IPS-18a (cell line): ENCODE measurements around the gene FCHSD1.
A peak's percentile ranks its signal among the peaks of the same experiment; 100 is the strongest.

Experiments
- H3K27ac ChIP-seq: one replicate; pipeline ENCODE4 v1.5.1; 2013; ENCODE audit warnings: low read length
- H3K27me3 ChIP-seq: one replicate; pipeline ENCODE4 v1.6.1; 2013; ENCODE audit warnings: mild to moderate bottlenecking, low read length; ENCODE audit not compliant: control insufficient read depth, insufficient read depth
- H3K36me3 ChIP-seq: one replicate; pipeline ENCODE4 v1.6.1; 2013; ENCODE audit warnings: low read depth, low read length; ENCODE audit not compliant: control insufficient read depth
- H3K4me1 ChIP-seq: one replicate; pipeline ENCODE4 v1.6.1; 2013; ENCODE audit warnings: low read depth, low read length; ENCODE audit not compliant: control insufficient read depth
- H3K4me3 ChIP-seq: one replicate; pipeline ENCODE4 v1.5.1; 2013; ENCODE audit warnings: low read length
- H3K9ac ChIP-seq: one replicate; pipeline ENCODE4 v1.6.1; 2013; ENCODE audit warnings: mild to moderate bottlenecking, low read length, moderate library complexity
- H3K9me3 ChIP-seq: one replicate; pipeline ENCODE4 v1.6.1; 2013; ENCODE audit warnings: low read depth, low read length; ENCODE audit not compliant: control insufficient read depth

FCHSD1 gene

DNA sequence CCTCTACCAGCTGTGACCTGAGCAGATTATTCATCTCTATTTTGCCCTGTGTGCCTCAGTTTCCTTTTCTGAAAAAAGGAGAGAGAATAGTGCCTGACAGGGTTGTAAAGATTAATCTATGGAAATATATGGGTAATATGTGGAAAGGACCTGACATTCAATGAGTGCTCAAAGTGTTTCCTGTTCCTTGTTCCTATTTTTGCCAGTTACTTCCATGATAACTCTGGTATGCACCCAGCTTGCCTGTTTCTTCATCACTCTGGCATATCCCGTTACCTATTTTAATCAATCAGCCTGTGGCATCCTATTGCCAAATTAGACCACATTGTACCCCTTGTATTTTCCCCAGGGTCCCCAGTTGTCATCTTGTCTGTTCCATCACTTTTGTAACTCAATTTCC, 34.4 kb upstream of the FCHSD1 start:
- H3K4me3 ChIP-seq = no peak overlapping the region
- no peaks in the 10 kb centered on the region for H3K27me3 ChIP-seq
- peaks cover 18% of the 10 kb centered on the region for H3K4me1 ChIP-seq
- no peak overlapping the region for H3K27ac ChIP-seq
- H3K36me3 ChIP-seq = no peaks in the 10 kb centered on the region
- H3K9ac ChIP-seq = no peak overlapping the region
- H3K9me3 ChIP-seq = no peaks in the 10 kb centered on the region

DNA sequence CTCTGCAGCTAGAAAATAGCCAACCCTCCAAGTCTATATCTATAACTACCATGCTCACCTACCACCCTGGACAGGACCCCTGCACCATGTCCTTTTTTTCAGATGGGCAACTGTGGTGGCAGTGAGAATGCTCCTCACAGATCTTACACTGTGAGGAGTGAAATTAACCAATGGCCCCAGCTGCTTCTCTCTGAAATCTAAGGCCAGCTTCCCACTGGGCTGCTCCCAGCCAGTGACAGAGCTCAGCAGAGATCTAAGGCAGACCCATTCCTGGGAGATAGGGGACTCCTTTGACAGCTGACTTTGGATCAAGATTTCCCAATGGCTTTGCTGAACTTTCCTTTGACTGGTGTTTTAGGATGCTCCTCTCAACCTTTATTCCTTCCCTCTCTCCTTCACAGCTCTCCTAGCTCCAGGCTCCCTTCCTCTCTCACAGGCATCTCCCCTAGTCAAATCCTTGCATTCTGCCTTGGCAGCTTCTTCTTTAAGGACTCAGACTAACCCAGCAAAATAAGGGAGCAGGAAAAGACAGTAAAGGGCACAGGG, 32.5 kb upstream of the FCHSD1 start:
- no peak overlapping the region for H3K4me3 ChIP-seq
- H3K9ac ChIP-seq = no peak overlapping the region
- H3K9me3 ChIP-seq = no peaks in the 10 kb centered on the region
- no peaks in the 10 kb centered on the region for H3K27me3 ChIP-seq
- H3K27ac ChIP-seq = no peak overlapping the region
- H3K36me3 ChIP-seq = peaks cover 10% of the 10 kb centered on the region
- H3K4me1 ChIP-seq = peaks cover 20% of the 10 kb centered on the region

DNA sequence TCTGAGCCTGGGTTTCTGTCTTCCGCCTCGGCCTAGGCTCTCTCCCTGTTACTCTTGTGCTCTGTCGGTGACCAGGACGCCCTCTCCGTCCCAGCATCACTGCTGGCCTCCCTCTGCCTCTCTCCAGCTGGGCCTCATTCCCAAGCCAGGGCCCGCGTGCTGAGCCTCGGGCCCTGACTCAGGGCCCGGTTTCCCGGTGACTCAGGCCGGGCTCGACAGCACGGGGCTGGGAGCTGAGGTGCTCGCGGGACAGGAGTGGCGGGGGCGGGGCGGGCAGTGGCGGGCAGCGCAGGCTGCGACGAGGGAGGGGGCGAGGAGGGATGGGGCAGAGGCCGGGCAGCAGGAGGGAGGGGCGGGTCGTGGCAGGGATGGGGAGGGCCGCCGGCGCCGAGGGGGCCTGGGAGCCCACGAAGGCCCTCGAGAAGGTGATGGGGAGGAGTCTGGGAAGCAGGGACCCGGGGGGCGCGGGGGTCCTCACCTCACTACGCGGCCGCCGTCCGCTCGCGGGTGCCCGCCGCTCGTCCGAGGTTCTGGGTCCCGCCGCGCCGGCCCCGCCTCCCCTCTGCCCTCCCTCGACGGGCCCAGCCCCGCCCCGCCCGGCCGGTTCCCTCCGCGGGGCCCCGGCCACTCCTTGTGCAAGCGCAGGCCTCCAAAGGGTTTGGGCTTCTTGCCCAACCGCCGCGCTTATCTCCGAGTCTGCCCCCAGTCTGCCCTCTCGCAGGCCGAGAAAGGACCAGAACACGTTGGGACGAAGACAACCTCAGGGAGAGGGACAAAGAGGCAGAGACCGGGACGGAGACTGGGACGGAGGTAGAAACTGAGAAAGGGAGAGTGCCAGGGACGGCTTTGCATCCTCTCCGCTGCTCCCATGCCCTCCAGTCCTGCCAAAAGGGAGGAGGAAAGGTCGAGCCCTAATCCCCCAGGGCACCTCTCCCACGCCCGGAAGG, 30.8 kb upstream of the FCHSD1 start, which contains the start of gene ARAP3:
ARAP3 (minus strand) TSS at position 536 of the 947 bp plus-strand sequence. CDS start 1,744 bp downstream, outside the sequence.
- Histone ChIP-seq H3K4me3 (peak within 1 kb of the TSS; percentile 64), H3K9ac (peak within 1 kb of the TSS; percentile 71), H3K27me3 (no peaks in the 10 kb centered on the region), H3K4me1 (peaks cover 24% of the 10 kb centered on the region), H3K9me3 (no peaks in the 10 kb centered on the region), H3K36me3 (peaks cover 13% of the 10 kb centered on the region), H3K27ac (peak within 1 kb of the TSS; percentile 66)

DNA sequence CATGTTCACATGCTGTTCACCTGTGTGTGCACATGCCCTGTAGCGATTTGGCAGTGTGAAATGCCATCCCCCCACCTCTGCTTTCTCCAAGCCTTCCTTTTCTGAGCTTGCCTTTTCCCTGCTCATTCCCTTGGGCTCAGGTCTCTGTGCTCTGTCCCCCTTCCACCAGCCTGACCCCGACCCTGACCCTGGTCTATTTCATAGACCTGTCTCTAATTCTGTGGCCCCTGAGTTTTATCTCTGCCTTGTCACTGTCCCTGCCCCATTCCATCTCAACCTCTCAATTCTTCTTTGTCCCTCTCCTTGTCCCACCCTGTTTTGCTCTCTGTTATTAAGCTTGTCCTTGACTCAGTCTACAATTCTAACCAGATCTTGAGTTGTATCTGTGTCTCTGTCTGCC, 30.1 kb upstream of the FCHSD1 start:
- no peaks in the 10 kb centered on the region for H3K9me3 ChIP-seq
- peaks cover 25% of the 10 kb centered on the region for H3K4me1 ChIP-seq
- peak overlapping the region; percentile 71 for H3K9ac ChIP-seq
- H3K4me3 ChIP-seq = peak overlapping the region; percentile 64
- H3K27ac ChIP-seq = peak overlapping the region; percentile 66
- no peaks in the 10 kb centered on the region for H3K27me3 ChIP-seq
- peaks cover 13% of the 10 kb centered on the region for H3K36me3 ChIP-seq

DNA sequence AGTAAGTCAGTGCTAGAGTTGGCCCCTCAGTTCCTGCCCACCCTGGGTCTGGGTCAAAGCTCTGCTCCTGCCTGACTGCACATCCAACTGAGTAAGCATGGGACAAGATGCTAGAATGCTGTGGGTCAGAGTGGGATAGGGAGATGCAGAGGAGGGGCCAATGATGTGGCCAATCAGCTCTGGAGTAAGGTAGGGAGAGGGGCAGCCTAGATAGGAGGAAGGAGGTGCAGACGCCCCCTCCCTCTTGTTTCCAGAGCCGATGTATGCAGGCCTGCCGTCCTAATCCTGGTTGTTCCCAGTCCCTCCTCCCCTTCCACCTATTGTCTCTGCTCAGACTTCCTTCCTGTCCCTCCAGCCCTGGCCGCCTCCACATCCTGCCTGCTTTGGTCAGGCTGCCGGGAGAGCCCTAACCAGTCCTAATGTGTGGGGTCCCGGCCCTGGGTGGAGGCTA, 29.6 kb upstream of the FCHSD1 start:
- Histone ChIP-seq H3K9ac (peak overlapping the region; percentile 71), H3K4me1 (peaks cover 27% of the 10 kb centered on the region), H3K4me3 (peak overlapping the region; percentile 64), H3K9me3 (no peaks in the 10 kb centered on the region), H3K27ac (peak overlapping the region; percentile 66), H3K27me3 (no peaks in the 10 kb centered on the region), H3K36me3 (peaks cover 13% of the 10 kb centered on the region)

DNA sequence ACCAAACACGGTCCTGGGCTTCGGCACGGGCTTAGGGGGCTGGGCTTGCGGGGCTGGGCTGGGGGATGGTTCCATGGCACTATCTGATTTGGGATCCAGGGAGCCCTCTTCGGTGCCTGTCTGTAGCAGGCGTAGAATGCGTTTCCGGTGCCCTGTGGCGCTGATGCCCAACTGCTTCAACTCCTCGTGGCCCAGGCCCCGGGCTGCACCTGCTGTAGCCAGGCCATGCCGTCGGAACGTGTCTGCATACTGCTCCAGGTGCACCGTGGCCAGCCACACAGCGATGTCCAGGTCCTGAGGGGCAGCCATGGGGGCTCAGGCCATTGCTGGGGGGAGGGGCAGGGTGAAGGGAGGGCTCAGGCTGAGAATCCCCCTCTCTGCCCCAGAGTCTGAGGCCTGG, 29.0 kb upstream of the FCHSD1 start:
- Histone ChIP-seq H3K36me3 (peaks cover 13% of the 10 kb centered on the region), H3K27me3 (no peaks in the 10 kb centered on the region), H3K9me3 (no peaks in the 10 kb centered on the region), H3K4me3 (peak overlapping the region; percentile 24), H3K4me1 (peaks cover 27% of the 10 kb centered on the region), H3K9ac (no peak overlapping the region), H3K27ac (no peak overlapping the region)

DNA sequence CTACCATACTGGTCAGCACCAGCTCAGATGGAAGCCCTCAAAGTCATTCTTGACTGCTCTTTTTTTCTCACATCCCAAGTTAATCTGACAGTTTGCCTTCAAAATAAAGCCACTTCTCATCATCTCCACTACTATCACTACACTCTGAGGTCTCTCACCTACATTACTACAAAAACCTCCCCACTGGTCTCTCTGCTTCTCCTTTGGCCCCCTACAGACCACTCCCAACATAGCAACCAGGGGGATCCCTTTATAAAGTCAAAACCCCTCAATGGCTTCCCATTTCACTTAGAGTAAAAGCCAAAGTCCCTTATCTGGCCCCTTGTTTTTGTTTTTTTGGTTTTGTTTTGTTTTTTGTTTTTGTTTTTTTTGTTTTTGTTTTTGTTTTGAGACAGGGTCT, 26.2 kb upstream of the FCHSD1 start:
- Histone ChIP-seq H3K4me1 (peaks cover 33% of the 10 kb centered on the region), H3K9ac (no peak overlapping the region), H3K36me3 (peaks cover 13% of the 10 kb centered on the region), H3K9me3 (no peaks in the 10 kb centered on the region), H3K27me3 (no peaks in the 10 kb centered on the region), H3K4me3 (no peak overlapping the region), H3K27ac (no peak overlapping the region)

DNA sequence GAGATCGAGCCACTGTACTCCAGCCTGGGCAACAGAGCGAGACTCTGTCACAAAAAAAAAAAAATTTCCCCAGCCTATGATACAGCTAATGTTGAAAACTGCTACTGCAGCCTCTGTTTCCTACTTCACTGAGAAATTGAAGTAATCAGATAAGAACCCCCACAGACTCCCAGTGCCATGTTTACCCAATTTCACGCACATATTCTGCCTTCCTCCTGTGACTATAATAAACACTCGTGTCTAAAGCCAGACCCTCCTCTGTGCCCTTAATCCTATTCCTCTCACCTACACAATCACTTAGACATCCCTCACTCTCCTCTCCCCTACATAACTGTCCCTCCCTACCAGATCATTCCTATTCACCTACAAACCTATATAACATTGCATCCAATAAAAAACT, 24.5 kb upstream of the FCHSD1 start:
- Histone ChIP-seq H3K36me3 (peaks cover 30% of the 10 kb centered on the region), H3K9ac (no peak overlapping the region), H3K9me3 (no peaks in the 10 kb centered on the region), H3K27me3 (no peaks in the 10 kb centered on the region), H3K4me3 (no peak overlapping the region), H3K4me1 (peaks cover 24% of the 10 kb centered on the region), H3K27ac (no peak overlapping the region)

DNA sequence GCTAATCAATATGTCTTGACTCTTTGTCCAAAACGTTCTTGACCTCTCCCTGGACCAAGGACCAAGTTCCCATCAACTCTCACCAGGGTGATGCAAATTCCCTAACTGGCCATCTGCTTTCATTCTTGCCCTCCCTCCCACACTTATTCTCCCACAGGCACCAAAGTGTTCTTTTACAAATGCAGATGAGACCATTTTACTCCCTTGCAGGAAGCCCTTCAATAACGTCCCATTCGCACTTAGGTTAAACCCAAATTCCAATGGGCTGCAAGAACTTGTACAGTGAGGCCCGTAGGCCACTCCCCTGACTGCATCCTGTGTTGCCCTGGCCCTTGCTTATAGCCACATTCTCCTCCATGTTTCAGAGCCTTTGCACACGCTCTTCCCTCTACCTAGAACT, 23.5 kb upstream of the FCHSD1 start:
- Histone ChIP-seq H3K27ac (peak overlapping the region; percentile 69), H3K36me3 (peaks cover 36% of the 10 kb centered on the region), H3K9me3 (no peaks in the 10 kb centered on the region), H3K4me3 (peak overlapping the region; percentile 1), H3K27me3 (no peaks in the 10 kb centered on the region), H3K4me1 (peaks cover 21% of the 10 kb centered on the region), H3K9ac (no peak overlapping the region)

DNA sequence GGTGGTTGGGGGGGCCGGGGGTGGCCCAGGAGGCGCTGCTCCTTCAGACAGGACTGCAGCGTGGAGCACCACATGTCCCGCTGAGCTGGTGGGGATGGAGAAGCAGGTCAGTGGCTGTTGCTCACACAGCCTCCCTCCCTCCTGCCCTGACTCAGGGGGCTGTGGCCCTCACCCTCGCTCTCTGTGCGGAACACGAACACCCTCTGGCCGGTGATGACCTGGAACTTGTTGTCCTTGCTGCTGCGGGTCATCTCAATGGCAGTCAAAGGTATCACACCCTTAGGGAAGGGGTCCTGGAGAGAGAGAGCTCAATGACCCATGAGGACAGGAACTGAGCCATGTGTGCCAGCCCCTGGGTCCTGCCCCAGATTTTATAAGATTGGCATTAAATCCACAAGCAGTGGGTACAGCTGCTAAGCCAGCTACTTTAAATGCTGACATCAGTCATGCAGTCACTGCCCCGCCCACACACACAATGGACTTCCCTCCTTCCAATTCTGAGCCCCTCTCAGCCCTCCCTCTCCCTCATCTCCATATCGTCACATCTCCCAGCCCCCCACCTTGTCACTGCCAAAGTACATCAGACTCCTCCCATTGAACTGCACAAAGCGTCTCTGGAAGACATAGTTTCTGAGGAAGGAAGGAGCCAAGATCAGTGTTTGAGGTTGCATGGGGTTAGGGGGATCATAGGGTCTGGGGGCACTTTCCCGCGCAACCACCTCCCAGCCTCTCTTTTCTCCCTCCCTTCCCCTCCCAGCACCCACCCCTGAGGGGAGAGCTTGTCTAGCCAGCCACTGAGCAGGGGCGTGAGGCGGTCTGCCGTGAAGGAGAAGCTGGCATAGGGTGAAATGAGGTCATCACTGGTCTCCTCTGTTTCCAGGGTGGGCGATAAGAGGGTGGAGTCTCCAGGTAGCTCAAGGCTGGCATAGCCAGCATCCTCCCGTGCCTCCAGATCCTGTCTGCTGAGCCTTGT, 21.9 kb upstream of the FCHSD1 start:
- H3K9ac ChIP-seq = no peak overlapping the region

More for the DNA sequence above, 21.9 kb upstream of the FCHSD1 start:
- no peak overlapping the region for H3K4me3 ChIP-seq
- H3K36me3 ChIP-seq = peaks cover 33% of the 10 kb centered on the region
- no peaks in the 10 kb centered on the region for H3K9me3 ChIP-seq
- no peak overlapping the region for H3K27ac ChIP-seq
- peaks cover 21% of the 10 kb centered on the region for H3K4me1 ChIP-seq
- H3K27me3 ChIP-seq = no peaks in the 10 kb centered on the region
